Astrocyte of the cerebellum (primary cell): ENCODE data around the gene NHSL1.

Experiments used
- DNase-seq: peaks from one replicate; pipeline ENCODE4 v3.0.0-alpha.2; 2011; ENCODE audit warnings: low read depth
- H3K4me3 ChIP-seq: 2 replicates; pipeline ENCODE4 v1.5.1; 2011; ENCODE audit warnings: mild to moderate bottlenecking, low read depth, low read length, moderate library complexity
- in situ Hi-C: cut with HindIII; loops from 2 replicates; pipeline ENCODE4 v1.10.0; 2017; ENCODE audit warnings: low sequenced_read_pairs
- TF ChIP-seq, protein P1 (sequence below): IDR thresholded peaks from 2 replicates; pipeline ENCODE4 v1.5.1; 2012; ENCODE audit warnings: low read length, low read depth, moderate library complexity, mild to moderate bottlenecking; ENCODE audit errors: missing control alignments

NHSL1 gene

GRCh38 chr6:138485005-138485545, 14.2 kb downstream of the NHSL1 start:
- TF ChIP-seq, protein P1, sequence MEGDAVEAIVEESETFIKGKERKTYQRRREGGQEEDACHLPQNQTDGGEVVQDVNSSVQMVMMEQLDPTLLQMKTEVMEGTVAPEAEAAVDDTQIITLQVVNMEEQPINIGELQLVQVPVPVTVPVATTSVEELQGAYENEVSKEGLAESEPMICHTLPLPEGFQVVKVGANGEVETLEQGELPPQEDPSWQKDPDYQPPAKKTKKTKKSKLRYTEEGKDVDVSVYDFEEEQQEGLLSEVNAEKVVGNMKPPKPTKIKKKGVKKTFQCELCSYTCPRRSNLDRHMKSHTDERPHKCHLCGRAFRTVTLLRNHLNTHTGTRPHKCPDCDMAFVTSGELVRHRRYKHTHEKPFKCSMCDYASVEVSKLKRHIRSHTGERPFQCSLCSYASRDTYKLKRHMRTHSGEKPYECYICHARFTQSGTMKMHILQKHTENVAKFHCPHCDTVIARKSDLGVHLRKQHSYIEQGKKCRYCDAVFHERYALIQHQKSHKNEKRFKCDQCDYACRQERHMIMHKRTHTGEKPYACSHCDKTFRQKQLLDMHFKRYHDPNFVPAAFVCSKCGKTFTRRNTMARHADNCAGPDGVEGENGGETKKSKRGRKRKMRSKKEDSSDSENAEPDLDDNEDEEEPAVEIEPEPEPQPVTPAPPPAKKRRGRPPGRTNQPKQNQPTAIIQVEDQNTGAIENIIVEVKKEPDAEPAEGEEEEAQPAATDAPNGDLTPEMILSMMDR, result no peak
- no peak for DNase-seq
- in situ Hi-C loops, result no loop called here
- peak overlapping the region; percentile 4 for H3K4me3 ChIP-seq

- DNase-seq, result no peak
- H3K4me3 ChIP-seq, result no peak overlapping the region
- TF ChIP-seq, protein P1, result no peak
- in situ Hi-C loops, result no loop called here
Observed at GRCh38 chr6:138484018-138484731, 15.1 kb downstream of the NHSL1 start.

GRCh38 chr6:138482816-138483215, 16.5 kb downstream of the NHSL1 start:
- in situ Hi-C loops, result no loop called here
- TF ChIP-seq, protein P1, result no peak

GRCh38 chr6:138480279-138480949, 18.9 kb downstream of the NHSL1 start:
- no peak overlapping the region for H3K4me3 ChIP-seq
- in situ Hi-C loops, result no loop called here
- TF ChIP-seq, protein P1, result no peak
- DNase-seq, result no peak

More at GRCh38 chr6:138482816-138483215, 16.5 kb downstream of the NHSL1 start:
- no peak for DNase-seq
- no peak overlapping the region for H3K4me3 ChIP-seq

DNA sequence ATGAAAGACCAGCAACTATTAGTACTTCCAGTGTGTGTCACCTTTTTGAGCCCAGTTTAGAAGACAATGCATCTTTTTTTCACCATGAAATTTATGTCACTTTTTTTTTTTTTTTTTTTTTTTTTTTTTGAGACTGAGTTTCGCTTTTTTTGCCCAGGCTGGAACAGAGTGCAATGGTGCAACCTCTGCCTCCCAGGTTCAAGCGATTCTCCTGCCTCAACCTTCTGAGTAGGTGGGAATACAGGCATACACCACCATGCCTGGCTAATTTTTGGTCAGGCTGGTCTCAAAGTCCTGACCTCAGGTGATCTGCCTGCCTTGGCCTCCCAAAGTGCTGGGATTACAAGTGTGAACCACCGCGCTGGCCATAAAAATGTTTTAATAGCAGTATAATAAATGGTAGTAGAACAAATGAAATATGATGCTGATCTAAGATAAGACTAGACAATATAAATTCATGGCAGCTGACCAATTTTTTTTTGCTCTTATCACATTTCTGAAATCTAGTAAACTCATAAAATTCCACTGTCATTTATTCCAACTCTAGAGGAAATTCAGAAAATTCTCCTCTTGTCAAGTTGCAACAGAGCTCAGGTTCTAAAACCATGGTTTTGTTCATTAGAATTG, 21.3 kb downstream of the NHSL1 start:
- TF ChIP-seq, protein P1, result no peak
- in situ Hi-C loops, result no loop called here
- H3K4me3 ChIP-seq, result no peak overlapping the region
- DNase-seq, result no peak

- in situ Hi-C loops, result no loop called here
- TF ChIP-seq, protein P1, result no peak
- H3K4me3 ChIP-seq, result no peak overlapping the region
- no peak for DNase-seq
Observed at GRCh38 chr6:138476116-138476515, 23.2 kb downstream of the NHSL1 start.
